Measurements from ENCODE around the gene BPI.

The BPI gene

GRCh38 chr20:38339997-38340396 is 36.0 kb downstream of the BPI start:
- H4K8ac ChIP-seq (ENCODE audit: low read depth, low read length) = no peak overlapping the region
- no peak overlapping the region for H3K4me3 ChIP-seq (ENCODE audit: low read depth, low read length)
- H3K4me2 ChIP-seq (ENCODE audit: low read length) = no peak overlapping the region
- no peak overlapping the region for H2AK5ac ChIP-seq (ENCODE audit: low read length)
- H3K23ac ChIP-seq (ENCODE audit: low read length) = no peak overlapping the region
- H3K18ac ChIP-seq (ENCODE audit: low read length) = no peak overlapping the region
- peaks cover 7% of the 10 kb centered on the region for H3K9me3 ChIP-seq (ENCODE audit: insufficient read depth, low read depth, low read length)
- no peak overlapping the region for H3K4ac ChIP-seq (ENCODE audit: low read depth, low read length)
- H3K9ac ChIP-seq (ENCODE audit: low read length) = no peak overlapping the region
- H3K36me3 ChIP-seq (ENCODE audit: control insufficient read depth in 1 of 2, insufficient read depth in 2 of 2, low read length in 2 of 2) = no peaks in the 10 kb centered on the region
- no peak overlapping the region for H2BK120ac ChIP-seq (ENCODE audit: insufficient read depth, low read length, poor library complexity)
- H4K12ac ChIP-seq (ENCODE audit: low read depth, low read length) = no peak overlapping the region
- WGBS (ENCODE audit: extremely low coverage, insufficient coverage, insufficient read length) = no CpG with 5 or more reads among the region's 3 CpGs
- no peak overlapping the region for H3K27ac ChIP-seq (ENCODE audit: low read depth, low read length)
- H3K79me1 ChIP-seq (ENCODE audit: low read length) = no peaks in the 10 kb centered on the region
- H3K27me3 ChIP-seq (ENCODE audit: insufficient read depth, low read length) = no peaks in the 10 kb centered on the region
- H4K91ac ChIP-seq (ENCODE audit: low read depth, low read length) = no peak overlapping the region
- H2AFZ ChIP-seq (ENCODE audit: insufficient read depth, low read length, poor library complexity) = no peak overlapping the region
- H3K4me1 ChIP-seq (ENCODE audit: control insufficient read depth in 1 of 2, insufficient read depth in 2 of 2, low read length in 2 of 2) = no peaks in the 10 kb centered on the region
- H2BK12ac ChIP-seq (ENCODE audit: low read length) = no peak overlapping the region
- no peak for DNase-seq
- H3K14ac ChIP-seq (ENCODE audit: low read length) = no peak overlapping the region
- H2BK5ac ChIP-seq (ENCODE audit: low read depth, low read length, poor library complexity) = no peak overlapping the region
- no peaks in the 10 kb centered on the region for H3K79me2 ChIP-seq (ENCODE audit: control insufficient read depth, insufficient read depth, low read length, poor library complexity)

- Histone ChIP-seq H3K4ac (ENCODE audit: low read depth, low read length) (no peak overlapping the region), H2BK5ac (ENCODE audit: low read depth, low read length, poor library complexity) (no peak overlapping the region), H3K4me1 (ENCODE audit: control insufficient read depth in 1 of 2, insufficient read depth in 2 of 2, low read length in 2 of 2) (no peaks in the 10 kb centered on the region), H3K14ac (ENCODE audit: low read length) (no peak overlapping the region), H3K79me1 (ENCODE audit: low read length) (no peaks in the 10 kb centered on the region), H4K91ac (ENCODE audit: low read depth, low read length) (no peak overlapping the region), H3K9ac (ENCODE audit: low read length) (no peak overlapping the region), H2AK5ac (ENCODE audit: low read length) (no peak overlapping the region), H3K4me2 (ENCODE audit: low read length) (no peak overlapping the region), H4K12ac (ENCODE audit: low read depth, low read length) (no peak overlapping the region), H3K18ac (ENCODE audit: low read length) (no peak overlapping the region), H2BK12ac (ENCODE audit: low read length) (no peak overlapping the region), H3K27ac (ENCODE audit: low read depth, low read length) (no peak overlapping the region), H3K27me3 (ENCODE audit: insufficient read depth, low read length) (no peaks in the 10 kb centered on the region), H3K79me2 (ENCODE audit: control insufficient read depth, insufficient read depth, low read length, poor library complexity) (no peaks in the 10 kb centered on the region), H4K8ac (ENCODE audit: low read depth, low read length) (no peak overlapping the region), H3K9me3 (ENCODE audit: insufficient read depth, low read depth, low read length) (peaks cover 4% of the 10 kb centered on the region), H3K36me3 (ENCODE audit: control insufficient read depth in 1 of 2, insufficient read depth in 2 of 2, low read length in 2 of 2) (no peaks in the 10 kb centered on the region), H3K4me3 (ENCODE audit: low read depth, low read length) (no peak overlapping the region), H3K23ac (ENCODE audit: low read length) (no peak overlapping the region), H2BK120ac (ENCODE audit: insufficient read depth, low read length, poor library complexity) (no peak overlapping the region), H2AFZ (ENCODE audit: insufficient read depth, low read length, poor library complexity) (no peak overlapping the region)
- no peak for DNase-seq
- no CpG with 5 or more reads among the region's 6 CpGs for WGBS (ENCODE audit: extremely low coverage, insufficient coverage, insufficient read length)
These were observed 36.7 kb downstream of the BPI start for GRCh38 chr20:38340693-38341092.

DNA sequence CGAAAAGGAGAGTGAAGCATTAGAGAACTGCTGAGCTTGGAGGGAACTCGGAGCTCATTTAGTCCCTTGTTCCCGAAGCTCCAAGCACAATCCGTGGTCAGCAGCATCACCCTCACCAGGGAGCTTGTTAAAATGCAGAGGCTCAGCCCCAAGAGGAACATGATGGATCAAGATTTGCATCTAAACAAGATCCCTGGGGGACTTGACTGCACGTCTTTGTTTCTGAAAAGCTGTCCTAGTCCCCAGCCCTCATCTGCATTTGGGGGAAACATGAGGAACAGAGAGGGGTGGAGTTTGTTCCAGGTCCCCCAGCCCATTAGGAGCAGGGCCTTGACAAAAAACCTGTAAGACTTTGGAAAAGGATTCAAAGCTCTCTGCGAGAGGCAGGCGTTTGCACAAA is 38.3 kb downstream of the BPI start:
- no peak for DNase-seq
- H3K9ac ChIP-seq (ENCODE audit: low read length) = no peak overlapping the region
- H4K8ac ChIP-seq (ENCODE audit: low read depth, low read length) = no peak overlapping the region
- no peak overlapping the region for H2AK5ac ChIP-seq (ENCODE audit: low read length)
- H2AFZ ChIP-seq (ENCODE audit: insufficient read depth, low read length, poor library complexity) = no peak overlapping the region
- no peaks in the 10 kb centered on the region for H3K27me3 ChIP-seq (ENCODE audit: insufficient read depth, low read length)
- WGBS (ENCODE audit: extremely low coverage, insufficient coverage, insufficient read length) = no CpG with 5 or more reads among the region's 7 CpGs
- H3K18ac ChIP-seq (ENCODE audit: low read length) = no peak overlapping the region
- H4K12ac ChIP-seq (ENCODE audit: low read depth, low read length) = no peak overlapping the region
- no peak overlapping the region for H3K4me3 ChIP-seq (ENCODE audit: low read depth, low read length)
- peaks cover 4% of the 10 kb centered on the region for H3K9me3 ChIP-seq (ENCODE audit: insufficient read depth, low read depth, low read length)
- no peak overlapping the region for H3K4ac ChIP-seq (ENCODE audit: low read depth, low read length)
- no peak overlapping the region for H2BK120ac ChIP-seq (ENCODE audit: insufficient read depth, low read length, poor library complexity)
- H2BK12ac ChIP-seq (ENCODE audit: low read length) = no peak overlapping the region
- no peak overlapping the region for H2BK5ac ChIP-seq (ENCODE audit: low read depth, low read length, poor library complexity)
- H3K79me1 ChIP-seq (ENCODE audit: low read length) = no peaks in the 10 kb centered on the region
- H3K4me2 ChIP-seq (ENCODE audit: low read length) = no peak overlapping the region
- no peaks in the 10 kb centered on the region for H3K4me1 ChIP-seq (ENCODE audit: control insufficient read depth in 1 of 2, insufficient read depth in 2 of 2, low read length in 2 of 2)
- no peak overlapping the region for H4K91ac ChIP-seq (ENCODE audit: low read depth, low read length)
- H3K23ac ChIP-seq (ENCODE audit: low read length) = no peak overlapping the region
- no peak overlapping the region for H3K14ac ChIP-seq (ENCODE audit: low read length)
- H3K36me3 ChIP-seq (ENCODE audit: control insufficient read depth in 1 of 2, insufficient read depth in 2 of 2, low read length in 2 of 2) = no peaks in the 10 kb centered on the region
- no peak overlapping the region for H3K27ac ChIP-seq (ENCODE audit: low read depth, low read length)
- H3K79me2 ChIP-seq (ENCODE audit: control insufficient read depth, insufficient read depth, low read length, poor library complexity) = no peaks in the 10 kb centered on the region

GRCh38 chr20:38342713-38343310 is 38.9 kb downstream of the BPI start:
- Histone ChIP-seq H4K12ac (ENCODE audit: low read depth, low read length) (no peak overlapping the region), H2AFZ (ENCODE audit: insufficient read depth, low read length, poor library complexity) (no peak overlapping the region), H2AK5ac (ENCODE audit: low read length) (no peak overlapping the region), H3K18ac (ENCODE audit: low read length) (no peak overlapping the region), H2BK5ac (ENCODE audit: low read depth, low read length, poor library complexity) (no peak overlapping the region), H3K4me2 (ENCODE audit: low read length) (no peak overlapping the region), H3K36me3 (ENCODE audit: control insufficient read depth in 1 of 2, insufficient read depth in 2 of 2, low read length in 2 of 2) (no peaks in the 10 kb centered on the region), H3K4me3 (ENCODE audit: low read depth, low read length) (no peak overlapping the region), H3K27me3 (ENCODE audit: insufficient read depth, low read length) (no peaks in the 10 kb centered on the region), H4K91ac (ENCODE audit: low read depth, low read length) (no peak overlapping the region), H2BK12ac (ENCODE audit: low read length) (no peak overlapping the region), H4K8ac (ENCODE audit: low read depth, low read length) (no peak overlapping the region), H3K79me2 (ENCODE audit: control insufficient read depth, insufficient read depth, low read length, poor library complexity) (no peaks in the 10 kb centered on the region), H3K14ac (ENCODE audit: low read length) (no peak overlapping the region), H3K4me1 (ENCODE audit: control insufficient read depth in 1 of 2, insufficient read depth in 2 of 2, low read length in 2 of 2) (no peaks in the 10 kb centered on the region), H3K9ac (ENCODE audit: low read length) (no peak overlapping the region), H3K27ac (ENCODE audit: low read depth, low read length) (no peak overlapping the region), H3K79me1 (ENCODE audit: low read length) (no peaks in the 10 kb centered on the region), H3K23ac (ENCODE audit: low read length) (no peak overlapping the region), H3K4ac (ENCODE audit: low read depth, low read length) (no peak overlapping the region), H2BK120ac (ENCODE audit: insufficient read depth, low read length, poor library complexity) (no peak overlapping the region), H3K9me3 (ENCODE audit: insufficient read depth, low read depth, low read length) (peaks cover 1% of the 10 kb centered on the region)
- no peak for DNase-seq
- WGBS (ENCODE audit: extremely low coverage, insufficient coverage, insufficient read length) = no CpG with 5 or more reads among the region's 5 CpGs

Data from trophoblast cell (in vitro differentiated cells and primary cell).